HG03565 (cell line): Measurements from ENCODE around the gene CEP112.
"Not testable (repeated sequence)": the region's sequence is repeated elsewhere in the genome, so short reads cannot be mapped to it uniquely, and the experiment has no call there.

Source experiments
- ATAC-seq: cut with Tn5 transposase; IDR thresholded peaks from one replicate; pipeline ENCODE4 v1.9.1; 2021; ENCODE audit warnings: mild to moderate bottlenecking, moderate library complexity; ENCODE audit not compliant: unreplicated experiment

Gene CEP112

GRCh38 chr17:66165537-66166123, 26.3 kb downstream of the CEP112 start:
- no peak for ATAC-seq

- not testable (repeated sequence) for ATAC-seq
Observed at GRCh38 chr17:66155055-66155454, 36.9 kb downstream of the CEP112 start.

GRCh38 chr17:66152756-66153155, 39.2 kb downstream of the CEP112 start:
- ATAC-seq: no peak

GRCh38 chr17:66150708-66151107, 41.2 kb downstream of the CEP112 start:
- no peak for ATAC-seq

GRCh38 chr17:66149562-66149961, 42.4 kb downstream of the CEP112 start:
- no peak for ATAC-seq

GRCh38 chr17:66146394-66146793, 45.5 kb downstream of the CEP112 start:
- ATAC-seq: no peak

- no peak for ATAC-seq
Observed at GRCh38 chr17:66143657-66144282, 48.2 kb downstream of the CEP112 start.

- no peak for ATAC-seq
Observed at GRCh38 chr17:66142428-66142827, 49.5 kb downstream of the CEP112 start.

- no peak for ATAC-seq
Observed at GRCh38 chr17:66138120-66138519, 53.8 kb downstream of the CEP112 start.

- no peak for ATAC-seq
Observed at GRCh38 chr17:66135896-66136295, 56.0 kb downstream of the CEP112 start.

- no peak for ATAC-seq
Observed at GRCh38 chr17:66135219-66135618, 56.7 kb downstream of the CEP112 start.

- ATAC-seq: no peak
Observed at GRCh38 chr17:66129759-66130158, 62.2 kb downstream of the CEP112 start.

- ATAC-seq: no peak
Observed at GRCh38 chr17:66126231-66126630, 65.7 kb downstream of the CEP112 start.

GRCh38 chr17:66123163-66123562, 68.8 kb downstream of the CEP112 start:
- no peak for ATAC-seq

- ATAC-seq: no peak
Observed at GRCh38 chr17:66115246-66115645, 76.7 kb downstream of the CEP112 start.

GRCh38 chr17:66114609-66115008, 77.3 kb downstream of the CEP112 start:
- no peak for ATAC-seq

GRCh38 chr17:66107731-66108130, 84.2 kb downstream of the CEP112 start:
- no peak for ATAC-seq

- no peak for ATAC-seq
Observed at GRCh38 chr17:66098040-66098439, 93.9 kb downstream of the CEP112 start.

GRCh38 chr17:66094727-66095126, 97.2 kb downstream of the CEP112 start:
- no peak for ATAC-seq

- ATAC-seq: no peak
Observed at GRCh38 chr17:66091445-66092080, 100.4 kb downstream of the CEP112 start.

- no peak for ATAC-seq
Observed at GRCh38 chr17:66089764-66090163, 102.2 kb downstream of the CEP112 start.

GRCh38 chr17:66088173-66088572, 103.8 kb downstream of the CEP112 start:
- ATAC-seq: no peak
